C4-2B (cell line): ENCODE results near the gene SCFD2.

Source experiments
- ZFX ChIP-seq: fragments of 450-650 bp; IDR thresholded peaks from 2 replicates; pipeline ENCODE4 v1.6.1; 2017
- TF ChIP-seq, protein P1 (sequence below): fragments of 450-650 bp; conservative IDR thresholded peaks from 2 replicates; pipeline ENCODE4 v1.5.1; 2017; ENCODE audit warnings: mild to moderate bottlenecking

DNA sequence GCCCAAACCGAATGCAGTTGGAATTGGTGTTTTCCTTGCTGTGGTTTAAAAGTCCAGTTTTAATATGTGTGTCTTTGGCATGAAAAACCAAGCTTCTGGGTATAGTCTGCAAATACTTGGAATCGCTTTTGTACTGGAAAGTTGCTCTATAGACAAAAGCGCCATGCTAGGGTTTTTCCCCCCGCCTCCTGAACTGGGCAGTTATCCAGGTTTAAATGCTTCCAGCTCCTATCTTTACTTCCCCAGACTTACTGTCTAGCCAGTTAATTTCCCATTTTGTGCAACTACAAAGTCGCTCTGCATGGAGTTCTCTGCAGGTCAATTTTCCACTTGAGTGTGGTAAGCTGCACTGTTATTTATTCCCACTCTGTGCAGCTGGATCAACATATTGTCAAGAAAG lies 501.1 kb downstream of the SCFD2 start:
- TF ChIP-seq, protein P1, sequence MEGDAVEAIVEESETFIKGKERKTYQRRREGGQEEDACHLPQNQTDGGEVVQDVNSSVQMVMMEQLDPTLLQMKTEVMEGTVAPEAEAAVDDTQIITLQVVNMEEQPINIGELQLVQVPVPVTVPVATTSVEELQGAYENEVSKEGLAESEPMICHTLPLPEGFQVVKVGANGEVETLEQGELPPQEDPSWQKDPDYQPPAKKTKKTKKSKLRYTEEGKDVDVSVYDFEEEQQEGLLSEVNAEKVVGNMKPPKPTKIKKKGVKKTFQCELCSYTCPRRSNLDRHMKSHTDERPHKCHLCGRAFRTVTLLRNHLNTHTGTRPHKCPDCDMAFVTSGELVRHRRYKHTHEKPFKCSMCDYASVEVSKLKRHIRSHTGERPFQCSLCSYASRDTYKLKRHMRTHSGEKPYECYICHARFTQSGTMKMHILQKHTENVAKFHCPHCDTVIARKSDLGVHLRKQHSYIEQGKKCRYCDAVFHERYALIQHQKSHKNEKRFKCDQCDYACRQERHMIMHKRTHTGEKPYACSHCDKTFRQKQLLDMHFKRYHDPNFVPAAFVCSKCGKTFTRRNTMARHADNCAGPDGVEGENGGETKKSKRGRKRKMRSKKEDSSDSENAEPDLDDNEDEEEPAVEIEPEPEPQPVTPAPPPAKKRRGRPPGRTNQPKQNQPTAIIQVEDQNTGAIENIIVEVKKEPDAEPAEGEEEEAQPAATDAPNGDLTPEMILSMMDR = no peak
- no peak for TF ChIP-seq ZFX
